Amygdala (tissue), 56 donors: ENCODE measurements around the gene ASTN2.
A peak's percentile ranks its signal among the peaks of the same experiment; 100 is the strongest.

Experiments used
- DNase-seq, 56 donors: peaks; one replicate each; lab custom pipeline; 2025; lab: John Stamatoyannopoulos, UW

The ASTN2 gene

DNA sequence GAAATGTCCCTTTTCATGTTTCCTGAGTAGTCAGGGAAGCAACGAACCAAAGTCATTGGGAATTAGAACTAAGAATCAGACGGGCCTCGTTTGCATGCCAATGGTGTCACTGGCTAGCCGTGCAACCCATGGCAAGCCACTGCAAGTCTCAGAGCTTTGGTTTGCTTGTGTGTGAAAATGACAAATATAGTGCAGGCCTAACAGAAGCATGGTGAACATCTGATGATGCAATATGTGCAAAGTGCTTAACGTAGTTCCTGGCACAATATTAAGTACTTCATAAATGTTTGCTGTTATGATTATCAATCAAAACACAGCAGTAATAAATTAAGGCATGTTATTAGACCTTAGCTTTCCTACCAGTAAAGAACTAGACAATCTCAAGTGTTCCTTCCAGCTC, 845.7 kb downstream of the ASTN2 start:
- no peak for DNase-seq

DNA sequence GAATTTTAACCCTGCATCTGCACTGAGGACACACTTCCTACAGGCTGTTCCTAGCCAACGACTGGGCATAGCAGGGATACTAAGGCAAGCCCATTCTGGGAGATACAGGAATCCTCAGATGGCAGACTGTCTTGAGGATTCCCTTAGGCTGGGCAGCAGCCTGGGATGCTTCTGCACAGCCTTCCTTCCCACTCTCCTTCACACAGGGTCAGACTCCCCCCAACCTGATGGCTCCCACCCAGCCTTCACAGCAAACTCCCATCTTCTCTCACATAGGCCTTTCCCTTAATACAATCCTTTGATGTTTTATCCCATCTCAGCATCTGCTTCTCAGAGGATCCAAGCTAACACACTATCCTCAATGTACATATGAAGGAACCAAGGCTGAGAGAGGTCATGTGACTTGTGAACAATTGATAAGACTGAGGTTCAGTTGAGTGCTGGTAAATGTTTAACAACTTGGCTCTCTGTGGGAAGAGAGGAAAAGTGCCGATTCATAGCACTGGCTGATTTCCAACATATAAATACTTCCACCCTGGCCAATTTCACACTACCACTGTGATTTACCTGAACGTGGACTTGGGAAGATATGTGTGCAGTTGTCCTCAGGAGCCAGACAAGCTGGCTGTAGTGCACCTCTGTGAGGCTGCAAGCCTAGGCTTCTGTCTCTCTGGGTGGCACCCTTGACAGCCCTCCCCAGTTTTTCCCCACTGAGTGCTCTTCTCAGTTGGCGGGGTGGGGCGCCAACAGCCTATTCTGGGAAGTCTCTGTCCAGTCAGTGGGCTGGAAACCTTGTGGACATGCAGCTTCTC, 848.0 kb downstream of the ASTN2 start:
- DNase-seq: peak in 1 of 56 donors; percentile 2

DNA sequence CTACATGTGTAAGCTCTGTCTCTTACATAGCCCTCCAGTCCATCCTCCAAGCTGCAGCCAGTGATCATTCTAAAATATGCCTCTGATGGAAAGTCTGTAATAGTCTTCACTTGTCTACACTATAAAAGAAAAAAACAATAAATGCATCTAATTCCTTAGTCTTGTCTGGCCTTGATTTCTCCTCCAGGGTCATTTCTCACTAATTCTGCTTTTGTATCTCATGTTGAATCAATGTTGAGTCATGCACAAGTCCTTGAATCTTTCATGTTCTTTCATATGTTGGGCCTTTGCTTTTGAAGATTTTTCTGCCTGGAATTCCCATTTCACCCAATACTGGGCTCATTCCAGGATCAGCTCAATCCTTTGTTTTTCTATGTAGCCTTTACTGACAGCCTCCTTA, 848.9 kb downstream of the ASTN2 start:
- no peak for DNase-seq

DNA sequence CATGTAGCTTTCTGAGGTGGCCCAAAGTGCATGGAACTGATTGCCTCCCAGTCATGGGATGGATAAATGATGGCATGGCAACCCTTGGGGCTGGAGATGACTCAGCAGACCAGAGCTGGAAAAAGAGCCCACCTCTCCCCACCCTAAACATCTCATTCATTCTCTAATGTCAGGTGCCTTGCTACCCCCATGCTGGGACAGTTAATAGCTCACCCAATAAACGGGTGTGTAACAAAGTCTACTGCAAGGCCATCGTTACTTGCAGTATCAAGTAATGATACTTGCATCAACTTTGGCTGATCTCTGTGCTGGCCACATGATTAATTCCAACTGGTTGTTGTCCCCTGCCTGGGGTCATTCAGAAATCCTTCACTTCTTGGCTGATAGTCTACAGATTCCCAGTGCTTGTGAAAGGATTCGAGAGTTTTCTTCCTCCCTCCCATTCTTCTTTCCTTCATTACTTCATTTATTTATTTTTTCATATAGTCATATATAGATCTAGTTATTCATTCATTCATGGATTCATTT, 850.5 kb downstream of the ASTN2 start:
- DNase-seq: no peak

DNA sequence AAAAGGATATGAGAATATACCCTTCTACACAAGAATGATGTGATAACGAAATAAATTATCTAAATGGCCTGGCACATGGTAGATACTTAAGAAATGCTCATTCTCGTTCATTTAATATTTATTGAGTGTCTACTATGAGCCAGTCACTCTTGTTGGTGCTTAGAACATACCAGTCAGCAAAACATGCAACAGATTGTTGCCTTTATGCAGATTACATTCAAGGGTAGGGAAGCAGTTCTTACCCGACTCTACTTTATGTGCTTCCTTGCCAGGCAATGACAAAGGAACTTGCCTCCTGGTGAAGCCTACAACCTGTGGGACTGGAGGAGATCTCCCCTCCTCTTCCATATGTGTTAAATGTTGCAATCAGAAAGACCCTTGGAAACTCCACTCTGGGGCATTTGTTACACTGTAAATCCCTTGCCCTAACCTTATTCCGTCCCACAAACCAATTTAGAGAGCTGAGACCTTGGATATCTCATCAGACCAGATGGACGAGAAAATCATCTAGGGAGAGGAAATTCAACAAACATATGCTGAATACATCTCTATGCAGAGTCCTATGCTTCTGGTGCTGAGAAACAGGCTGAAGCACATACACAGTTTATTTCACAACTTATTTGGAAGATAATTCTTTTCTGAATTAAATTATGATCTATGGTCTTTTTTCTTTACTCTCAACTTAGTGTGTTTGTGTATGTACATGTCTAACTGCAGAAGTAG, 855.9 kb downstream of the ASTN2 start:
- DNase-seq: no peak

- DNase-seq: no peak
Observed at GRCh38 chr9:116558035-116558434, 856.8 kb downstream of the ASTN2 start.

DNA sequence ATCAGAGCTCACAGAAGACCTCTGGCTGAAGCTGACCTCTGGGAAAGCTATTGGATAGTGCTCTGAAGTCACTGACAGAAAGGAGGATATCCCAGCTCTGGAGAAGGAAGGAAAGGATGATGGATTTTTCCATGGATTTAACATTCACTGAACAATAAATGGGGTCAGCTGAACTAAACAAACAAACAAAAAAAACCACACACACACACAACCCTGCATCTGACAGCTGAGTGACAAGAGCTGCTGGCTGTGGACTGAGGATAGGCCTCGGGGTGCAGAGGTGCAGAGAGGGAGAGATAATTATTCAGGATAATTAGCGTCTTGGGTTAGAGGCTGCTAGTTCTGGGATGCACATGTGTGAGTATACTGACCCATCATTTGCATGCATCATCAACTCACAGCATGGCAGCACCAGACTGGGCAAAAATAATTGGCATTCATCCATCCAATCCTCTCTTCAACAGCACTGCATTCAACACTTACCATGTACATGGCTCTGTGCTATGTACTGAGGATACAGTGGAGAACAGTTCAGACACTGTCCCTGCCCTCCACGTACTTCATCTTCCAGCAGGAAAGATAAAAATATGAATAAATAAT, 859.2 kb downstream of the ASTN2 start:
- DNase-seq: no peak

DNA sequence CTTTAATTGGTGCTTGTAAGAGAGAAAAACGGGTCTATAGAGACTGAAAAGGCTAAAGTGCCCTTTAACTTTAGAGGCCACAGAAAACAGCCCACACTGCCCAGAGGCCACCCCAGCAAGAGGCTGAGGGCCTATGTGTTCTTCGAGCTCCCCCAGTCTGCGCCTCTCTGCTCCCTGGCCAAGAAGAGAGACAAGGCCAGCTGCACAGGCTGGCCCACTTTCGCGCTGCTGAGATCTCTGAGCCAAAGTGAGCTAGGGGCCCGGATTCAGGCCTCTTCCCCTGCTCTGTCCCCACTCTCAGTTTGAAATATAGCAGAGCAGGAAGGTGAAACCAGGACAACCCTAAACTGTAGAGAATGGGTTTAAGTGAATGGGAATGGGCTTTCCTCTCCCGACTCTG, 859.7 kb downstream of the ASTN2 start:
- peak in 4 of 56 donors; percentile 3 to 10 (median 4) for DNase-seq

DNA sequence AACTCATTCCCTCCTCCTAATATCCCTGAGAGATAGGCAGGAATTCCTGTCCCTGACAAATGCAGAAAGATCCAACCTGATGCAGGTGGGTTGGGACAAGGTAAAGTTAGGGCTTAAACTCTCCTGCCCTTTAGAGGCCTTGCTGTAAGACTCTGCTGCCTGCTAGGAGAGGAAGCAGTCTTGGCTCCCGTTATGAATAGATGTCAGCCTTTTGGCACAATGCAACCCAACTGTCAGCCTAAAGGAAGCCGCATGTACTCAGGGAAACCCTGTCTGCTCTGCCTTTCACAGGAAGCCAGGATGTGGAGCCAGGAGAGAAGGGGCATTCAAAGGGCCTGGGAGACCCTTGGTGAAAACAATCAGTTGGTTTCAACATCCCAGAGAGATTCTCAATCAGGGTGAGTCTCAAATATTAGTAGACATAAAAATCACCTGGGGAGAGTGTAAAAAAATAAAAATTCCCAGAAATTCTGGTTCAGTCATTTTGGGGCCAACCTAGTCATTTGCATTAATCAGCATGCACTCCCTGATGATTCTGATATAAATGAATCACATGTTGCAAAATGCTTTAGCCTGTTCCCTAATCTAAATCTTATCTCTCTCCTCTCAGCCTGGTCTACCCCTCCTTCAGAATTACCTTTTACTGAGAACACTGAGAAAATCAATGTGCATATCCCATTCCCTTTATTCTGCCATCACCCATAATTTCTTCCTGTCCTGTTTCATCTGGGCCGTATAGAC, 864.0 kb downstream of the ASTN2 start:
- DNase-seq: no peak

- no peak for DNase-seq
Observed at GRCh38 chr9:116549786-116550660, 864.8 kb downstream of the ASTN2 start.

GRCh38 chr9:116549061-116549664, 865.7 kb downstream of the ASTN2 start:
- peak in 6 of 56 donors; percentile 2 to 40 (median 4) for DNase-seq

DNA sequence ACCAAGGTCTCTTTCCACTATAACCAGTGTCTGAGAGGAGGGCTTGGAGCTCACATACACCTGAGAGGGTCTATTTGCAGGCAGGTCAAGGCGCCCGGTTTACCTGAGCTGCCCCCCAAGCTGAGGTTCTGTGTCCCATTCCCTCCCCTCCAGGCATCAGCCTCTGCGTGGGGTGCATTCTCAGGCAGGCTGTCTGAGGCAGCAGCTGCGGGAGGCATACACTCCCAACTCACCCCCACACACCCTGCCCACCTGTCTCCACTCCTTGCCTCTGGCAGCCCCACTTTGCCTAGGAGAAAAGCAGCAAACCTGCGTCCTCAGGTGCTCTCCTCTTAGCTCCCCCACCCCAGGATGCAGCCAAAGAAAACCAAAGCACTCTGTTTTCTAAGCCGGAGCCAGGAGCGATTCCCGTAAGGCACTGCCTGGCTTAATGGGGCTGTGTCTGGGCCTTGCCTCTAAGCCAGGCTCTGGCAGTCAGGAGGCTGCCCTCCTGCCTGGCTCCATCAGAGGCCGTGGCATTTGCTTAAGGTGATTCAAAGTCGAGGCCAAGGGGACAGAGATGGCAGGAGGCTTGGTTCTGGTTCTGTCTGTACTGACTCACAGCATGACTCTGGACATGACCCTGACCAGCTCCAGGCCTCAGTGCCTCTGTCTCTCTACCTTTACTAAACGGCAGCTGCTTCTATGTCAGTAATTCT, 867.0 kb downstream of the ASTN2 start:
- peak in 1 of 56 donors; percentile 0 for DNase-seq

DNA sequence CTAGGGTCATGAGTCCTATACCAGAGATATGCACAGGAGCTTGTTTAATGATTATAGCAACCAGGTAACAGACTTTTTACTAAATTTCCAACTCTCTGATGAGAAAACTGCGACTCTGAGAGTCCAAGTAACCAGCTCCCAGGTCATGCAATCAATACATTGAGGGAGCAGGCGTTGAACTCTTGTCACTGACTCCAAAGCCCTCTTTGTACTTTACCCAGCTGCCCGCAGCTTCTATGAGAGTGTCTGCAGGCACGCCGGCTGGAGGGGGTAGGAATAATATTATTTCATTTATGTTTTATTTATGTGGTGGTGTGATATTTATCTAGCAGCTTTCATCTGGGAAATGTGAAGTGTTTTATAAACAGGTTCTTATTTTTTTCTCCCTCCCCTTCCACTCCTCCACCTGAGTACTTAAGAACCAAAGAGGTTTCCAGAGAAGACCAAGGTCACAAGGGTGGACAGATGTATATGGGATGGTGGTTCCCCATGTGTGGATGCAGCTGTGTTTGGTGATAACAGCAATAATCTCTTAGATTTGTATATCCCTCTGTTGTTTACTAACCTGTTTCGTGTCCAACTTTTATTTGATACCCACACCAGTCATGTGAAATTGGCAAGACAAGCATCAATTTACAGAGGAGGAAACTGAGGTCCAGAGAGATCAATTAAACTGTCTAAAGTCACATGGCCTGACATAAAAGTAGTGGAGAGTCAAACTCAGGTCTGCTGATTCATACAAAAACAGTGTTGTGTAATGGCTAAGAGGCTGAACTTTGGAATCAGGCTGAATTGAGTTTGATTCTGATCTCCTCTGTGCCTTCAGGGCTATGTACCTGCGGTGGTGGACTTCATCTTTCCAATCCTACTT, 867.9 kb downstream of the ASTN2 start:
- no peak for DNase-seq

DNA sequence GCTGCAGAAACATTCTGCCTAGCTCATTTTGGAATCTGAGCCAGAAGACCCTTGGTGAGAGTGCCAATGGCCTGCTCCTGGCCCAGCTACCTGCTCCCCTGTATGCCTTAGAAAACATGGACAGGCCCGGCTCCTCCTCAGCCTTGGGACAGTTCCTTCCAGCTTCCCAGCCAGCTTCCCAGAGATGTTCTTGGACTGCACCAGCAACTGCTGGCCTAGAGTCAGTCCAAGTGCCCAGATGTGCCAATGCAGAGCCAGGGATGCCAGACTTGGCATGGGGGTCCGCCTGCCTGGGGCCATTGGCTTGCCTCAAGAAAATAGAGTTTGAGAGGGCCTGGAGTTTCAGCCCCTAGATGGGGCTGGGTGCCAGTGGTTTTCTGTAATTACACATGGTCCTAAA, 870.0 kb downstream of the ASTN2 start:
- no peak for DNase-seq

DNA sequence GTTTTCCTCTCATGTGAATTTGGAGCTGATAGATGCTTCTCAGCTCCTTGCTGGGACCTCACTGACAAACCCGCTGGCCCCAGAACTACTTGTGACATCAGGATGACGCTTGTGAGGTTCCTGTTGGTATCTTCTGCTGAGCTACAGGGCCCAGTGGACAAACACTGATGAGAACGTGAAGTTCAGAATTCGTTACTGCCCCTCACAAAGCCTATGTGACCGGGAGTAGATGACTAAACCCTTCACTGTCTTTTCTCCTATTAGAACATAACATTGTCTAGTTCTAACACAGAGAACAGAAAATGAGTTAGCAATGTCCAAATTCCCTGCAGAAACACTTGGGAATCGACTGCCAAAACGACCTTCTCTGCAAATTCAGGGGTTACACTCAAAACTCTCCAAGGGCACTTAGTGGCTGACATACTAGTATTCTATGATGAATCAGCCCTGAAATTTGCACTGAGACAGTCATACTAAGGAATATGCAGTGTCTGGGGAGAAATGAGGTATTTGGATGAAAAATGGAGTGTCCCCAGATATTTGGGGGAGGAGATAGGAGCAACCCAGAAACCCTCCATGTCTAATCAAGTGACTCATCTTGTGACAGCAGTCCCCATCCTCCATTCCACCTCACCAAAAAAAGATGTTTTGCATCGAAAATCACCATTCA, 871.0 kb downstream of the ASTN2 start:
- no peak for DNase-seq

GRCh38 chr9:116541402-116541801, 873.5 kb downstream of the ASTN2 start:
- no peak for DNase-seq

DNA sequence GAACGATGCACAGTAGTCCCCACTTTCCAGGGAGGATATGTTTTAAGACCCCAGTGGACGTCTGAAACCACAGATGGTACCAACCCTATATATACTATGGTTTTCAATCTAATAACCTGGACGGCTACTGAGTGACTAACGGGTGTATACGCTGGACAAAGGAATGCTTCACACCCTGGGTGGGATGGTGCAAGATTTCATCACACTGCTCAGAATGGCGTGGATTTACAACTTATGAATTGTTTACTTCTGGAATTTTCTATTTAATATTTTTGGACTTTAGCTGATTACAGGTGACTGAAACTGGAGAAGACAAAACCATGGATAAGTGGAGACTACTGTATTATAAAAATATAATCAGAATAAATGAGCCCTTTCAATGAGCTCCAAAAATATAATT, 875.3 kb downstream of the ASTN2 start:
- DNase-seq: no peak
